K562 (cell line): ENCODE measurements around the gene SCN4B. TPM values are rescaled to one million over a fixed set of nuclear protein-coding genes. Genes with fewer than 3 reads are reported as not detected.
A peak's percentile ranks its signal among the peaks of the same experiment; 100 is the strongest.

Experiments used
- DLX4 ChIP-seq: fragments of 250-450 bp; sonication (Bioruptor Pico); IDR thresholded peaks from 2 replicates; pipeline ENCODE4 v1.6.1; 2021; ENCODE audit warnings: mild to moderate bottlenecking
- ELF4 ChIP-seq: fragments of 450-650 bp; formaldehyde crosslinking; IDR thresholded peaks from 2 replicates; pipeline ENCODE4 v1.4.0; 2022; ENCODE audit warnings: missing genetic modification characterization
- FIP1L1 ChIP-seq: fragments of 200-400 bp; formaldehyde crosslinking; IDR thresholded peaks from 2 replicates; pipeline ENCODE4 v1.6.1; 2018; ENCODE audit warnings: mild to moderate bottlenecking, low read depth, low read length; ENCODE audit not compliant: poor library complexity, severe bottlenecking
- GTF2B ChIP-seq: IDR thresholded peaks from 2 replicates; pipeline ENCODE4 v1.6.1; 2011; ENCODE audit not compliant: insufficient read length; ENCODE audit errors: extremely low read depth
- HNRNPH1 ChIP-seq: fragments of 200-400 bp; formaldehyde crosslinking; optimal IDR thresholded peaks from 2 replicates; pipeline ENCODE3; 2017; ENCODE audit warnings: low read depth, mild to moderate bottlenecking, low read length, moderate library complexity
- KDM4B ChIP-seq, 2 experiments: fragments of 450-650 bp in 1 of 2; sonication (generic) in 1 of 2; IDR thresholded peaks; 2 replicates each; pipeline ENCODE4 v1.6.1; 2016 to 2017; ENCODE audit warnings: borderline replicate concordance in 2 of 2, antibody characterized with exemption in 1 of 2, low read depth in 1 of 2, mild to moderate bottlenecking in 1 of 2
- KDM5B ChIP-seq: fragments of 200-600 bp; sonication (generic); IDR thresholded peaks from 2 replicates; pipeline ENCODE4 v1.6.1; 2012; ENCODE audit warnings: low read depth, mild to moderate bottlenecking, moderate library complexity, low read length, control low read depth, inconsistent platforms; ENCODE audit not compliant: insufficient replicate concordance
- MBD2 ChIP-seq: sonication (generic); IDR thresholded peaks from 2 replicates; pipeline ENCODE4 v1.6.1; 2016; ENCODE audit warnings: low read depth, borderline replicate concordance
- MCM5 ChIP-seq: fragments of 450-650 bp; IDR thresholded peaks from 2 replicates; pipeline ENCODE4 v1.6.1; 2016; ENCODE audit warnings: low read depth
- MLX ChIP-seq, 2 experiments: fragments of 450-650 bp in 1 of 2; sonication (generic) in 1 of 2; formaldehyde crosslinking; conservative IDR thresholded peaks; 2 replicates each; pipeline versions ENCODE4 v1.4.0 to v1.8.1; 2020 to 2022; ENCODE audit warnings: mild to moderate bottlenecking in 1 of 2, missing genetic modification reagents in 1 of 2
- NCOA1 ChIP-seq: fragments of 450-650 bp; IDR thresholded peaks from 2 replicates; pipeline ENCODE4 v1.6.1; 2016; ENCODE audit warnings: low read depth
- RREB1 ChIP-seq: fragments of 250-450 bp; sonication (Bioruptor Pico); IDR thresholded peaks from 2 replicates; pipeline ENCODE4 v1.4.0; 2020
- SNAPC5 ChIP-seq: fragments of 250-450 bp; sonication (Bioruptor Pico); IDR thresholded peaks from 2 replicates; pipeline ENCODE4 v1.8.0; 2021; ENCODE audit warnings: moderate library complexity, mild to moderate bottlenecking, inconsistent platforms
- SP2 ChIP-seq: IDR thresholded peaks from 2 replicates; pipeline ENCODE4 v1.6.1; 2011; ENCODE audit warnings: mild to moderate bottlenecking, low read depth, low read length, moderate library complexity; ENCODE audit not compliant: poor library complexity, severe bottlenecking; ENCODE audit errors: extremely low read depth
- ZNF143 ChIP-seq: sonication (generic); formaldehyde crosslinking; IDR thresholded peaks from 2 replicates; pipeline ENCODE4 v1.9.0; 2022; ENCODE audit warnings: mild to moderate bottlenecking, missing genetic modification reagents
- ZNF253 ChIP-seq: fragments of 250-450 bp; sonication (Bioruptor Pico); conservative IDR thresholded peaks from 2 replicates; pipeline ENCODE4 v1.6.1; 2021; ENCODE audit warnings: mild to moderate bottlenecking
- ZNF431 ChIP-seq: sonication (generic); formaldehyde crosslinking; IDR thresholded peaks from 2 replicates; pipeline ENCODE4 v1.8.0; 2022; ENCODE audit warnings: mild to moderate bottlenecking, missing genetic modification reagents
- ZNF436 ChIP-seq: fragments of 250-450, 450-650 bp; sonication (Bioruptor Pico); formaldehyde crosslinking; IDR thresholded peaks from 2 replicates; pipeline ENCODE4 v1.7.0; 2020; ENCODE audit warnings: mild to moderate bottlenecking
- ZNF717 ChIP-seq: fragments of 250-450 bp; sonication (Bioruptor Pico); IDR thresholded peaks from 2 replicates; pipeline ENCODE4 v1.5.0; 2021
- ZNF780A ChIP-seq: fragments of 250-450 bp; sonication (Bioruptor Pico); IDR thresholded peaks from 2 replicates; pipeline ENCODE4 v1.5.0; 2021; ENCODE audit warnings: mild to moderate bottlenecking
- polyA plus RNA-seq, 8 experiments: library from polyadenylated mRNA; depleted of rRNA in 4 of 8; stranded (reverse) in 5 of 8; unstranded in 3 of 8; fragments of >200 nt; fragmentation: Nextera tagmentation in 2 of 8; fragmentation: Illumina TruSeq in 1 of 8; extraction: Ambion mirVana in 2 of 8; extraction: Trizol in 1 of 8; gene quantifications; 2 replicates each; pipeline versions ENCODE4 v1.2.1 to v1.2.3, GENCODE V29; 2011 to 2014; ENCODE audit warnings: inconsistent platforms in 1 of 8, missing spikeins in 1 of 8
- total RNA-seq, 7 experiments: library from RNA; depleted of rRNA in 6 of 7; stranded (reverse); fragments of >200 nt in 6 of 7; fragmentation: Illumina TruSeq in 2 of 7; extraction: Trizol in 2 of 7; gene quantifications; 2 replicates each; pipeline versions ENCODE4 v1.2.1 to v1.2.3, GENCODE V29; 2011 to 2021; ENCODE audit warnings: low replicate concordance in 1 of 7

The SCN4B gene
- total and polyA plus RNA-seq, 9 of the 15 experiments (the other 6 are each of a cell fraction or from before 2014, with no cell fraction given) = 0.03 TPM; not detected in 8

GRCh38 chr11:118126082-118126838, 26.4 kb downstream of the SCN4B start (continued):
- no peak for TF ChIP-seq SP2
- TF ChIP-seq NCOA1 = no peak
- peak in 1 of 2 experiments; percentile 82; a peak in 1 of 4 replicates for TF ChIP-seq KDM4B (IDR thresholded peaks at IDR 0.05; ENCODE audit: borderline replicate concordance in 2 of 2, low read depth in 1 of 2)
- TF ChIP-seq FIP1L1 = no peak
- no peak for TF ChIP-seq HNRNPH1
- peak; percentile 83 for TF ChIP-seq ZNF436 (CRISPR knock-in tag)
- peak; percentile 88 for TF ChIP-seq KDM5B
- TF ChIP-seq DLX4 (CRISPR knock-in tag) = peak; percentile 72; the same call in 1 of the 2 replicates
- TF ChIP-seq ZNF143 (CRISPR knock-in tag) = peak; percentile 72
- no peak for TF ChIP-seq MCM5
- TF ChIP-seq ZNF253 (CRISPR knock-in tag) = peak; percentile 71
- TF ChIP-seq RREB1 (CRISPR knock-in tag) = no peak
- TF ChIP-seq MBD2 = peak; percentile 54; the same call in 1 of the 2 replicates
- 0 out of 2 replicates have a peak, but pooled peaks have one; percentile 74 for TF ChIP-seq ZNF780A
- TF ChIP-seq GTF2B = peak; percentile 85
- TF ChIP-seq ELF4 (CRISPR knock-in tag) = peak; percentile 90
- peak in 1 of 2 experiments; percentile 82; a peak in 1 of 4 replicates for TF ChIP-seq MLX (CRISPR knock-in tag; conservative IDR thresholded peaks at IDR 0.05)
- TF ChIP-seq SNAPC5 = peak; percentile 80
- TF ChIP-seq ZNF717 (CRISPR knock-in tag) = peak; percentile 84; the same call in 1 of the 2 replicates
- TF ChIP-seq ZNF431 = no peak
